ENCODE data around the gene CYP2C8. TPM values are rescaled to one million over a fixed set of nuclear protein-coding genes. Genes with fewer than 3 reads are reported as not detected.

The CYP2C8 gene
- total and polyA plus RNA-seq, 2 donors (not counting 1 experiment from before 2014, with no cell fraction given): 0.17 TPM; not detected in 1

DNA sequence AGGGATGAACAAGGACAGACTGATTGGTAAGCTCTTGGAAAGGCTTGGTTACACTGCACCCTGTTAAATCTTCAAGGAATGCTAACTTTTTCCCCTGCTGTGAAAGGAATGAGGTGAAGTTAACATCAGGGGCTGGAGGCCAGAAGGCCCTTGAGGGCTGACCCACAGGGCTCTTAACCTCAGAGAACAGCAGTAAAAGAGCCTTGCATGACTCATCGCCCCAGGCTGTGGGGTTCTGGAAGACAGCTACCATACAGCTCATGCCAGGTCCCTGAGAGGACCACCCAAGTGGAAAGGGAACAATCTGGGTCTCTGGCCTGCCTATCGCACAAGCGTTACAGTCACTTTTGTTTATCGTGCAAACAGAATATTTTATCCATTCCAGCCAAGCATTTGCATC lies 76.5 kb downstream of the CYP2C8 start:
- H3K9ac ChIP-seq (ENCODE audit: insufficient read depth, low read length): no peak overlapping the region
- H3K27ac ChIP-seq (ENCODE audit: insufficient read depth, low read length): no peak overlapping the region
- no peaks in the 10 kb centered on the region for H3K9me3 ChIP-seq (ENCODE audit: control insufficient read depth, insufficient read depth, low read depth, low read length)
- H3K4me2 ChIP-seq (ENCODE audit: extremely low read depth, insufficient read depth, low read length): no peak overlapping the region
- no peaks in the 10 kb centered on the region for H3K4me1 ChIP-seq (ENCODE audit: control insufficient read depth, extremely low read depth, insufficient read depth, low read length)
- H3K27me3 ChIP-seq (ENCODE audit: control insufficient read depth, insufficient read depth, low read length): no peaks in the 10 kb centered on the region
- TF ChIP-seq CTCF (conservative IDR thresholded peaks at IDR 0.05 in 1 of 2, IDR thresholded peaks at IDR 0.05 in 1 of 2; ENCODE audit: low read depth in 1 of 2, low read length in 2 of 2): no peak
- TF ChIP-seq EZH2 (IDR thresholded peaks at IDR 0.05; ENCODE audit: low read length, missing control alignments): no peak
- H2AFZ ChIP-seq (ENCODE audit: low read length): no peak overlapping the region
- H3K4me3 ChIP-seq (replicated peaks in 1 of 4; ENCODE audit: control extremely low read depth in 1 of 4, insufficient read depth in 1 of 4, low read depth in 3 of 4, low read length in 4 of 4): no peak overlapping the region
- no peaks in the 10 kb centered on the region for H3K36me3 ChIP-seq (ENCODE audit: control insufficient read depth, insufficient read depth, low read length)
- H4K20me1 ChIP-seq (ENCODE audit: control insufficient read depth, extremely low read depth, insufficient read depth, low read length): no peaks in the 10 kb centered on the region
- no peaks in the 10 kb centered on the region for H3K79me2 ChIP-seq (ENCODE audit: control insufficient read depth, insufficient read depth, low read length)
- no peak for DNase-seq (ENCODE audit: low read depth in 2 of 2)

- H3K79me2 ChIP-seq (ENCODE audit: control insufficient read depth, insufficient read depth, low read length): no peaks in the 10 kb centered on the region
- no peak overlapping the region for H3K4me2 ChIP-seq (ENCODE audit: extremely low read depth, insufficient read depth, low read length)
- no peak overlapping the region for H3K4me3 ChIP-seq (replicated peaks in 1 of 4; ENCODE audit: control extremely low read depth in 1 of 4, insufficient read depth in 1 of 4, low read depth in 3 of 4, low read length in 4 of 4)
- H4K20me1 ChIP-seq (ENCODE audit: control insufficient read depth, extremely low read depth, insufficient read depth, low read length): no peaks in the 10 kb centered on the region
- no peak overlapping the region for H3K9ac ChIP-seq (ENCODE audit: insufficient read depth, low read length)
- TF ChIP-seq CTCF (conservative IDR thresholded peaks at IDR 0.05 in 1 of 2, IDR thresholded peaks at IDR 0.05 in 1 of 2; ENCODE audit: low read depth in 1 of 2, low read length in 2 of 2): no peak
- no peak for TF ChIP-seq EZH2 (IDR thresholded peaks at IDR 0.05; ENCODE audit: low read length, missing control alignments)
- H2AFZ ChIP-seq (ENCODE audit: low read length): no peak overlapping the region
- H3K27me3 ChIP-seq (ENCODE audit: control insufficient read depth, insufficient read depth, low read length): no peaks in the 10 kb centered on the region
- DNase-seq (ENCODE audit: low read depth in 2 of 2): no peak
- no peak overlapping the region for H3K27ac ChIP-seq (ENCODE audit: insufficient read depth, low read length)
- no peaks in the 10 kb centered on the region for H3K36me3 ChIP-seq (ENCODE audit: control insufficient read depth, insufficient read depth, low read length)
- no peaks in the 10 kb centered on the region for H3K4me1 ChIP-seq (ENCODE audit: control insufficient read depth, extremely low read depth, insufficient read depth, low read length)
- H3K9me3 ChIP-seq (ENCODE audit: control insufficient read depth, insufficient read depth, low read depth, low read length): no peaks in the 10 kb centered on the region
Measured at GRCh38 chr10:94991243-94991888, 77.9 kb downstream of the CYP2C8 start.

GRCh38 chr10:94989192-94989591 lies 80.1 kb downstream of the CYP2C8 start:
- H3K4me1 ChIP-seq (ENCODE audit: control insufficient read depth, extremely low read depth, insufficient read depth, low read length): no peaks in the 10 kb centered on the region
- H4K20me1 ChIP-seq (ENCODE audit: control insufficient read depth, extremely low read depth, insufficient read depth, low read length): no peaks in the 10 kb centered on the region
- no peak overlapping the region for H2AFZ ChIP-seq (ENCODE audit: low read length)
- H3K36me3 ChIP-seq (ENCODE audit: control insufficient read depth, insufficient read depth, low read length): no peaks in the 10 kb centered on the region
- no peak overlapping the region for H3K4me3 ChIP-seq (replicated peaks in 1 of 4; ENCODE audit: control extremely low read depth in 1 of 4, insufficient read depth in 1 of 4, low read depth in 3 of 4, low read length in 4 of 4)
- H3K27ac ChIP-seq (ENCODE audit: insufficient read depth, low read length): no peak overlapping the region
- H3K79me2 ChIP-seq (ENCODE audit: control insufficient read depth, insufficient read depth, low read length): no peaks in the 10 kb centered on the region
- no peak overlapping the region for H3K9ac ChIP-seq (ENCODE audit: insufficient read depth, low read length)
- no peak for TF ChIP-seq CTCF (conservative IDR thresholded peaks at IDR 0.05 in 1 of 2, IDR thresholded peaks at IDR 0.05 in 1 of 2; ENCODE audit: low read depth in 1 of 2, low read length in 2 of 2)
- TF ChIP-seq EZH2 (IDR thresholded peaks at IDR 0.05; ENCODE audit: low read length, missing control alignments): no peak
- H3K27me3 ChIP-seq (ENCODE audit: control insufficient read depth, insufficient read depth, low read length): no peaks in the 10 kb centered on the region
- H3K4me2 ChIP-seq (ENCODE audit: extremely low read depth, insufficient read depth, low read length): no peak overlapping the region
- H3K9me3 ChIP-seq (ENCODE audit: control insufficient read depth, insufficient read depth, low read depth, low read length): no peaks in the 10 kb centered on the region
- DNase-seq (ENCODE audit: low read depth in 2 of 2): no peak

Other genes starting within 250 kb of the CYP2C8 start
- gene CYP2C9, start 130.8 kb downstream of the CYP2C8 start, total RNA-seq: not detected in 2 replicates
- gene CYP2C9, start 130.8 kb downstream of the CYP2C8 start, polyA plus RNA-seq: not detected in 2 replicates
- gene ACSM6, start 124.7 kb upstream of the CYP2C8 start, total RNA-seq: not detected in 2 replicates
- gene ACSM6, start 124.7 kb upstream of the CYP2C8 start, polyA plus RNA-seq: not detected in 2 replicates
- gene PDLIM1, start 221.5 kb upstream of the CYP2C8 start, total RNA-seq: 12.1 and 24.3 TPM in 2 replicates
- 199 and 390 TPM in 2 replicates for gene PDLIM1, start 221.5 kb upstream of the CYP2C8 start, polyA plus RNA-seq